ENCODE measurements around the gene MCCD1. TPM values are rescaled to one million over a fixed set of nuclear protein-coding genes. Genes with fewer than 3 reads are reported as not detected.

MCCD1 gene
- total RNA-seq, 1 experiment from 2014 or later: not detected

DNA sequence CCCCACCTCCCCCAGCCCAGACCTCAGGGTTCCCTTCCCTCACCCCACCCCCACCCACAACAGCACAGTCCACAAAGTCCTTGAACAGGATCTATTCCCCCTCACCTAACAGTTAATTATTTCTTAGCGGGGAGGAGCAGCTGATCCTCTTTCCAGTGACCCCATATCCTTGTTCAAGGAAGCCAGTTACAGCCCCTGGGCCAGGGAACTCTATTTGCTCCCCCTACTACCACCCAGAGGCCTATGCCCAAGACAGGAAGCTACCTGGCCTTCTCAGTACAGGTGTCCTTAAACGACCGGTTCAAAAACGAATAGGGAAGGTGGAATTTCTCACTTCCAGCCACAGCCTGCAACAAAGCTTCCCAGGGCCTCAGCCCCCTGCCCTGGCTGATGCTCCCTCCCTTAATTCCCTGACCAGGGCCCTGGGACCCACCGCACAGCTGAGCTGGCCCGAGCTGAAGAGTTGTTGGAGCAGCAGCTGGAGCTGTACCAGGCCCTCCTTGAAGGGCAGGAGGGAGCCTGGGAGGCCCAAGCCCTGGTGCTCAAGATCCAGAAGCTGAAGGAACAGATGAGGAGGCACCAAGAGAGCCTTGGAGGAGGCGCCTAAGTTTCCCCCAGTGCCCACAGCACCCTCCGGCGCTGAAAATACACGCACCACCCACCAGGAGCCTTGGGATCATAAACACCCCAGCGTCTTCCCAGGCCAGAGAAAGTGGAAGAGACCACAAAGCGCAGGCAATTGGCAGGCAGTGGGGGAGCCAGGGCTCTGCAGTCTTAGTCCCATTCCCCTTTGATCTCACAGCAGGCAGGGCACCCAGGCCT is 778 bp downstream of the MCCD1 start:
- Histone ChIP-seq H4K20me1 (ENCODE audit: control insufficient read depth, insufficient read depth, insufficient read length) (peaks cover 4% of the 10 kb centered on the region), H2BK15ac (ENCODE audit: low read depth, low read length) (no peak overlapping the region), H3K27ac (ENCODE audit: insufficient read length, low read depth, low read length) (no peak overlapping the region), H2BK120ac (ENCODE audit: low read depth, low read length, poor library complexity, severe bottlenecking) (no peak overlapping the region), H3K4me1 (ENCODE audit: insufficient read depth, low read length) (no peaks in the 10 kb centered on the region; the same call in 1 of the 2 replicates), H4K91ac (ENCODE audit: insufficient read length, low read depth, low read length) (no peak overlapping the region), H2BK12ac (ENCODE audit: insufficient read length, low read depth, low read length) (no peak overlapping the region), H2BK5ac (ENCODE audit: insufficient read length, low read length) (no peak overlapping the region), H3K27me3 (ENCODE audit: insufficient read depth, low read length) (no peaks in the 10 kb centered on the region), H3K9ac (ENCODE audit: extremely low read depth, insufficient read length, low read length) (no peak overlapping the region), H3T11ph (ENCODE audit: low read length) (no peak overlapping the region), H3K4ac (ENCODE audit: low read depth, low read length) (no peak overlapping the region), H3K4me2 (ENCODE audit: insufficient read depth, insufficient read length, low read length) (no peak overlapping the region), H3K56ac (ENCODE audit: insufficient read length, low read depth, low read length) (no peak overlapping the region), H3K9me3 (ENCODE audit: control insufficient read depth, low read depth, low read length) (no peaks in the 10 kb centered on the region), H3K23ac (ENCODE audit: insufficient read length, low read depth, low read length) (no peak overlapping the region), H3K79me1 (ENCODE audit: insufficient read depth, low read depth, low read length, poor library complexity, severe bottlenecking) (peaks cover 2% of the 10 kb centered on the region), H2AK5ac (ENCODE audit: insufficient read length, low read length) (no peak overlapping the region), H4K5ac (ENCODE audit: insufficient read length, low read depth, low read length) (no peak overlapping the region), H3K18ac (ENCODE audit: insufficient read length, low read depth, low read length) (no peak overlapping the region), H3K79me2 (ENCODE audit: insufficient read depth, low read length) (no peaks in the 10 kb centered on the region), H3K23me2 (ENCODE audit: insufficient read length, low read depth, low read length, poor library complexity, severe bottlenecking) (no peaks in the 10 kb centered on the region), H3K14ac (ENCODE audit: insufficient read depth, low read length) (no peak overlapping the region), H2BK20ac (ENCODE audit: low read depth, low read length, poor library complexity, severe bottlenecking) (no peak overlapping the region), H2AFZ (ENCODE audit: low read length) (no peak overlapping the region), H4K8ac (replicated peaks; ENCODE audit: insufficient read length, low read depth, low read length) (no peak overlapping the region)
- H3K27me3 Mint-ChIP-seq (ENCODE audit: low read depth): no peaks in the 10 kb centered on the region
- peak overlapping the region in 2 of 3 experiments; percentile 52 to 67; a peak in 4 of 7 replicates for H3K27ac Mint-ChIP-seq
- no peak for DNase-seq
- H3K4me1 Mint-ChIP-seq: peaks cover 23 to 33% of the 10 kb centered on the region in 2 experiments
- TF ChIP-seq, protein P1, sequence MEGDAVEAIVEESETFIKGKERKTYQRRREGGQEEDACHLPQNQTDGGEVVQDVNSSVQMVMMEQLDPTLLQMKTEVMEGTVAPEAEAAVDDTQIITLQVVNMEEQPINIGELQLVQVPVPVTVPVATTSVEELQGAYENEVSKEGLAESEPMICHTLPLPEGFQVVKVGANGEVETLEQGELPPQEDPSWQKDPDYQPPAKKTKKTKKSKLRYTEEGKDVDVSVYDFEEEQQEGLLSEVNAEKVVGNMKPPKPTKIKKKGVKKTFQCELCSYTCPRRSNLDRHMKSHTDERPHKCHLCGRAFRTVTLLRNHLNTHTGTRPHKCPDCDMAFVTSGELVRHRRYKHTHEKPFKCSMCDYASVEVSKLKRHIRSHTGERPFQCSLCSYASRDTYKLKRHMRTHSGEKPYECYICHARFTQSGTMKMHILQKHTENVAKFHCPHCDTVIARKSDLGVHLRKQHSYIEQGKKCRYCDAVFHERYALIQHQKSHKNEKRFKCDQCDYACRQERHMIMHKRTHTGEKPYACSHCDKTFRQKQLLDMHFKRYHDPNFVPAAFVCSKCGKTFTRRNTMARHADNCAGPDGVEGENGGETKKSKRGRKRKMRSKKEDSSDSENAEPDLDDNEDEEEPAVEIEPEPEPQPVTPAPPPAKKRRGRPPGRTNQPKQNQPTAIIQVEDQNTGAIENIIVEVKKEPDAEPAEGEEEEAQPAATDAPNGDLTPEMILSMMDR (conservative IDR thresholded peaks at IDR 0.05): no peak
- no peaks in the 10 kb centered on the region; a peak in 1 of 5 replicates for H3K9me3 Mint-ChIP-seq
- WGBS (ENCODE audit: extremely low coverage, insufficient read length, low lambda C conversion rate): no CpG with 5 or more reads among the region's 12 CpGs
- peaks cover 43 to 52% (median 48%) of the 10 kb centered on the region in 3 experiments for H3K36me3 Mint-ChIP-seq (ENCODE audit: insufficient read depth in 1 of 3, low read depth in 3 of 3)
- H3K4me3 Mint-ChIP-seq: no peak overlapping the region

Data from H9 (cell line).